GM12874 (cell line): ENCODE results near the gene LRRC56.

Source experiments
- CTCF ChIP-seq: IDR thresholded peaks from 2 replicates; pipeline ENCODE4 v1.5.1; 2011; ENCODE audit warnings: low read depth, mild to moderate bottlenecking, control low read depth, low read length, moderate library complexity; ENCODE audit not compliant: insufficient read depth

Gene LRRC56

GRCh38 chr11:559020-559620, 21.8 kb downstream of the LRRC56 start:
- TF ChIP-seq CTCF = 0 out of 2 replicates have a peak, but pooled peaks have one; percentile 6

- no peak for TF ChIP-seq CTCF
These were observed 22.5 kb downstream of the LRRC56 start for GRCh38 chr11:559712-560304.

GRCh38 chr11:560305-561147, 23.2 kb downstream of the LRRC56 start, which contains the start of the genes LMNTD2 and RASSF7:
TSS of gene LMNTD2 (minus strand) at chr11:560738. CDS start at chr11:560716, 22 bp downstream.
TSS of gene RASSF7 (plus strand) at chr11:560970. CDS start at chr11:561769, 799 bp downstream.
- TF ChIP-seq CTCF = no peak

GRCh38 chr11:561148-562003, 24.0 kb downstream of the LRRC56 start:
- no peak for TF ChIP-seq CTCF

- no peak for TF ChIP-seq CTCF
These were observed 24.8 kb downstream of the LRRC56 start for GRCh38 chr11:562046-562645.

GRCh38 chr11:563066-563811, 25.9 kb downstream of the LRRC56 start:
- no peak for TF ChIP-seq CTCF
